ENCODE results near the gene PNPLA2.

Gene PNPLA2

DNA sequence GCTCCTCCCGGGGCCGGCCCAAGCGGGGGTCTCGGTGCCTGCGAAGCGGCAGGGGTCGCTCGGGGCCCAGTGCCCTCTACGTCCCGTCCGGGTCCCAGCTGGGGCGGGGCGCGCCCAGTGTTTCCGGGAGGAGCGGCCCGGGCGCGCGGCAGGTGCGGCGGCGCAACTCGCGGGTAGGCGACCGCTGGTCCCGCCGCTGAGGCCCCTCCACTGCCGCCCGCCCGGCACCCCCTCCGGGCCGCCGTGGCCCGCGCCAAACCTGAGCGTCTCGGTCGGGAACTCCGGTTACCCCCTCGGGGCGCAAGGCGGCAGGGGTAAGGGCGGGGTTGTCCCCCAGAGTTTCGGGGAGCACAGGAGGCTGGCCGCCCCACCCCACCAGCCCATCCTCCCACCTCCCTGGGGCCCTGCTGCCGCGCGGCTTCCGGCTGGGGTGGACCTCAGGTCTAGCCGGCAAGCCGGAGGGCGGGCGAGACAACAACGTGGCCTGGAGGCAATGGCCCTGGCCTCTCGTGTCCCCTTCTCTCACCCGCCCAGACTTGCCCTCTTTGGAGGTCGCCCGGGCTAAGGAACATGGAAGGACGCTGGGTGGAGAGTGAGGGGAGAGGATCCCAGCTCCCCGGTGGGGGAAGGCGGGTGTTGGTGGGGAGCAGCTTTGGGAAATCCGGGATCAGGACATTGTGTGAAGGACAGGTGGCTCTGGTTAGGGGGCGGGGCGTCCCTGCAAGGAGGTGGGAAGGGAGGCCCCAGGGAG, 8.6 kb downstream of the PNPLA2 start:
- Mint-ChIP-seq H3K4me3 (peak overlapping the region; percentile 60), H3K36me3 (ENCODE audit: low read depth) (peaks cover 6% of the 10 kb centered on the region), H3K9me3 (no peaks in the 10 kb centered on the region), H3K4me1 (ENCODE audit: low read depth) (peaks cover 30% of the 10 kb centered on the region), H3K27ac (peak overlapping the region; percentile 11), H3K27me3 (peaks cover 31% of the 10 kb centered on the region)

DNA sequence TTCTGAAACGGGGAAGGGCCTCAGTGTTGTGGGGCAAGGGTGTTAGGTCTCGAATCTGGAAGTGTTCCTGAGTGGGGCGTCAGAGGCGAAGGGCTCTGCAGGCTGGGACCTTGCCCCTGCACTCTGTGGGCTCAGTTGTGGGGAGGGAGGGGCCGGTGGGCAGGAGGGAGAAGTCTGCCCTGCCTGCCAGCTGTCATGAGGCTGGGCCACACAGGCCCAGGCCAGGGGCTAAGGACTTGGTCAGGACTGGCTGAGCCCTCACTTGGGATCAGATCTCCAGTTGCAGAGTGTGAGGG, 9.1 kb downstream of the PNPLA2 start, which contains the start of gene CRACR2B:
Gene CRACR2B (plus strand): TSS at position 23 of the 296 bp plus-strand sequence. CDS start 689 bp downstream, outside the sequence.
- H3K27ac Mint-ChIP-seq, result peak within 1 kb of the TSS; percentile 11
- no peaks in the 10 kb centered on the region for H3K9me3 Mint-ChIP-seq
- peaks cover 6% of the 10 kb centered on the region for H3K36me3 Mint-ChIP-seq (ENCODE audit: low read depth)
- H3K4me1 Mint-ChIP-seq (ENCODE audit: low read depth), result peaks cover 30% of the 10 kb centered on the region
- peak within 1 kb of the TSS; percentile 64 for H3K4me3 Mint-ChIP-seq
- H3K27me3 Mint-ChIP-seq, result peaks cover 31% of the 10 kb centered on the region

DNA sequence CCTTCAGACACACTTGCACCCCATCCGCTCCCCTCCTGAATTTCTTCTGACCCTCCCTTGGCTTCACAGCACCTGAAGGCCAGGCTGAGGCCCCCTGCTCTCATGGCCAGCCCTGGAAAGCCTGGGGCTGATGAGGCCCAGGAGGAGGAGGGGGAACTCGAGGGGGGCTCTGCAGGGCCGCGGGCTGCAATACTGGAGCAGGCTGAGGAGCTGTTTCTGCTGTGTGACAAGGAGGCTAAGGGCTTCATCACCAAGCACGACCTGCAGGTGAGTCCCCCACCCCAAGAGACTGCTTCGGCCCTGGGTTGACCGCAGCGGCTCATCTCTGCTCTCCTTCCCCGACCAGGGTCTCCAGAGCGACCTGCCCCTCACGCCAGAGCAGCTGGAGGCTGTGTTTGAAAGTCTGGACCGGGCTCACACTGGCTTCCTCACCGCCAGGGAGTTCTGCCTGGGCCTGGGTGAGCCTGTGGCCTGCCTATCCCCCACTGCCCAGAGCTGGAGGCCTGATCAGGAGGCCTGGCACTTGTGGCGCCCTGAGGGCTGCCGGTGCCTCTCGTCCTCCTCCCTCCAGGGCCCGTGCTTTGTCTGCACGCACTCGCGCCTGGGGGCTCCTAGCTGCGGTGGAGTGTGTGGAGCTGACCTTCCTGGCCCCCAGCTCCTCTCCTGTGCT, 9.9 kb downstream of the PNPLA2 start:
- H3K9me3 Mint-ChIP-seq, result no peaks in the 10 kb centered on the region
- H3K4me3 Mint-ChIP-seq, result peak overlapping the region; percentile 43
- H3K36me3 Mint-ChIP-seq (ENCODE audit: low read depth), result peaks cover 6% of the 10 kb centered on the region
- no peak overlapping the region for H3K27ac Mint-ChIP-seq
- H3K4me1 Mint-ChIP-seq (ENCODE audit: low read depth), result peaks cover 32% of the 10 kb centered on the region
- peaks cover 31% of the 10 kb centered on the region for H3K27me3 Mint-ChIP-seq

DNA sequence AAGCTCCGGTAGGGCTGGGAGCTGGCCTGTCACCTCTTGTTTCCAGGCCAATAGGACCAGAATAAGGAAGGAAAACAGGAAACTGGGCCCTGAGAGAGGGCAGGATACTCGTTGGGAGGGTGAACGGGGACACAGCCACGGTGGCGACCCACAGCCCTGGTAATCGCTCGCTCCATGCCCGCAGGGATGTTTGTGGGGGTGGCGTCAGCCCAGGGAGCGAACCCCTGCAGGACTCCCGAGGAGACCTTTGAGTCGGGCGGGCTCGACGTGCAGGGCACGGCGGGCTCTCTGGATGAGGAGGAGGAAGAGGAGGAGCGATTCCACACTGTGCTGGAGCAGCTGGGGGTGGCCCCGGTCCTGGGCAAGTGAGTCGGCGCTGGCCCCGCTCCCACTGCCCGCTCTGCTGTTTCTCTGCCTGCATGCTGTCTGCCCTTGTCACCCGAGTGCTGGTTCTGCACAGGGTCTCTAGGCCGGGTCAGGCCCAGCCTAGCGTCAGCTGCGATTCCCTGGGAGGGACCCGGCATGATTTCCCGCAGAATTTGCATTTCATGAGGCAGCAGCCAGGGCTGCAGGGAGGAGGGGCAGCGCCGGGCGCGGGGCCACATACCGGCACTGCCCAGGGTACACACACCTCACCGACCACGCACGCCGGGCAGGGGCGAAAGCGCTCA, 10.6 kb downstream of the PNPLA2 start:
- Mint-ChIP-seq H3K4me1 (ENCODE audit: low read depth) (peaks cover 39% of the 10 kb centered on the region), H3K27me3 (peaks cover 31% of the 10 kb centered on the region), H3K27ac (no peak overlapping the region), H3K9me3 (no peaks in the 10 kb centered on the region), H3K36me3 (ENCODE audit: low read depth) (peaks cover 6% of the 10 kb centered on the region), H3K4me3 (peak overlapping the region; percentile 43)

DNA sequence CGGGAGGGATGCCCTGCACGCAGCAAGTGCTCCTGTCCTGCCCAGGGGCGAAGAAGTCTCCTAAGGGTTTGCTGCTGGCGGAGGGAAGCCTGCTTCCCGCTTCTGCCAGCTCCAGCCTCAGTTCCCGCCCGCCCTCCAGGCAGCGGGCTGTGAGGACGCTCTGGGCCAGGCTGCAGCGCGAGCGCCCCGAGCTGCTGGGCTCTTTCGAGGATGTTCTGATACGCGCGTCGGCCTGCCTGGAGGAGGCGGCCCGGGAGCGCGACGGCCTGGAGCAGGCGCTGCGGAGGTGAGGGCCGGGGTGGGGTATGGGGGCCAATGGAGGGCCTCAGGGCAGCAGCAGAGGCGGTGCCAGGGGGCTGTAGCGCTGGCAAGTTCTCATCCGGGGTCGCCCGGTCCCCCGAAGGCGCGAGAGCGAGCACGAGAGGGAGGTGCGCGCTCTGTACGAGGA, 11.2 kb downstream of the PNPLA2 start:
- H3K9me3 Mint-ChIP-seq, result no peaks in the 10 kb centered on the region
- peaks cover 31% of the 10 kb centered on the region for H3K27me3 Mint-ChIP-seq
- H3K4me3 Mint-ChIP-seq, result peak overlapping the region; percentile 17
- no peak overlapping the region for H3K27ac Mint-ChIP-seq
- H3K4me1 Mint-ChIP-seq (ENCODE audit: low read depth), result peaks cover 45% of the 10 kb centered on the region
- peaks cover 4% of the 10 kb centered on the region for H3K36me3 Mint-ChIP-seq (ENCODE audit: low read depth)

DNA sequence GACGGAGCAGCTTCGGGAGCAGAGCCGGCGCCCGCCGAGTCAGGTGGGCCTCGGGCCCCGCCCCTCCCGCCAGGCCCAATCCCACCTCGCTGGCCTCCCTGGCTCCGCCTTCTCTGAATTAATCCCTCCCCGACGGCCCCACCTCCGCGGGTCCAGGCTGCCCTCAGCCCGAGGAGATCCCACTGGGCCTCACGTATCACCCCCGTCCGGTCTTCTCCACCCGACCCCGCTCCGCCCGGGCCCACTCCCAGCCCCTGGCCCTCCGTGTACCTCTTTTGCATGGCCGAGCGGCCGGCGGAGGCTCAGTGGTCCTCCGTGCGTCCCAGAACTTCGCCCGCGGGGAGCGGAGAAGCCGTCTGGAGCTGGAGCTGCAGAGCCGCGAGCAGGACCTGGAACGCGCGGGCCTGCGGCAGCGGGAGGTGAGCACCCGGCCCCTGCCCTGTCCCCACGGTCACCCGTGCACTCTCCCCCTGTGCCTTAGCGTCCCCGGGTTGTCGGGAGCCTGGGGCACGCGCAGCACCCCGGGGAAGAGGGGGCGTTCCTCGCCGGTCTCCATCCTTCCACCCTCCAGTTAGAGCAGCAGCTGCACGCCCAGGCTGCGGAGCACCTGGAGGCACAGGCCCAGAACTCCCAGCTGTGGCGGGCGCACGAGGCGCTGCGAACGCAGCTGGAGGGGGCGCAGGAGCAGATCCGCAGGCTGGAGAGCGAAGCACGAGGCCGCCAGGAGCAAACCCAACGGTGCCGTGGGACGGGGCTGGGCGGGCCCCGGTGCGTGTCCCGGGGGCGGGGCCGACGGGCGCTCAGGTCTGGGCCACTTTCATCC, 11.8 kb downstream of the PNPLA2 start:
- peaks cover 50% of the 10 kb centered on the region for H3K4me1 Mint-ChIP-seq (ENCODE audit: low read depth)
- no peaks in the 10 kb centered on the region for H3K36me3 Mint-ChIP-seq (ENCODE audit: low read depth)
- no peak overlapping the region for H3K27ac Mint-ChIP-seq
- no peaks in the 10 kb centered on the region for H3K9me3 Mint-ChIP-seq
- H3K27me3 Mint-ChIP-seq, result peaks cover 31% of the 10 kb centered on the region
- no peak overlapping the region for H3K4me3 Mint-ChIP-seq

DNA sequence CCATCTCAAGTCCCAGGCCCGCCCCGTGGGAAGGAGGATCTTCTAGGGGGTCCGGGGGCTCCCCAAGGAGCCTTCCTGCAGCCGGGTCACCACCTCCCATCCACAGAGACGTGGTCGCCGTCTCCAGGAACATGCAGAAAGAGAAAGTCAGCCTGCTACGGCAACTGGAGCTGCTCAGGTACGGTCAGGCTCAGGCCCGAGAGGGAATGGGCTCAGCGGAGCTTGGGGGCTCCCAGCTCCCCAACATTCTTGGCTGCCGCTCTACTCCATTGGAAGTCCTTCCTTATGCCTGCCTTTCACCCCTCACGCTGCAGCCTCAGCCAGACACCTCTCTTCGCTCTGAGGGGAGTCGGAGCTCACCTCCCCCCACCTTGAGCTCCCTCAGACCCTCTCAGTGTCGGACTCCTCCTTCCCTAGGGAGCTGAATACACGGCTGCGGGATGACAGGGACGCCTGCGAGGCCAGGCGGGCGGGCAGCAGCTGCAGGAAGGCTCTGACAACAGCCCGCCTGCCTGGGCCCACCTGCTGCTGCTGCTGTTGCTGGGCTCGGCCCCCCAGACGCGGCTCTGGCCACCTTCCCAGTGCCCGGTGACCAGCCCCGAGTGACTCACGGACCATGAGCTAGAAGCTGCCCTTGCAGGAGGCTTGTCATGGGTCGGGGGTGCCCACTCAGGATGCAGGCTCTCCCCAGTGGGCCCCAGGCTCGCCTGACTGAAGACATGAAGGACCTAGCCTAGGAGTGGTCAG, 12.6 kb downstream of the PNPLA2 start:
- Mint-ChIP-seq H3K36me3 (ENCODE audit: low read depth) (no peaks in the 10 kb centered on the region), H3K4me1 (ENCODE audit: low read depth) (peaks cover 50% of the 10 kb centered on the region), H3K9me3 (no peaks in the 10 kb centered on the region), H3K27me3 (peaks cover 31% of the 10 kb centered on the region), H3K27ac (no peak overlapping the region), H3K4me3 (peak overlapping the region; percentile 45)

DNA sequence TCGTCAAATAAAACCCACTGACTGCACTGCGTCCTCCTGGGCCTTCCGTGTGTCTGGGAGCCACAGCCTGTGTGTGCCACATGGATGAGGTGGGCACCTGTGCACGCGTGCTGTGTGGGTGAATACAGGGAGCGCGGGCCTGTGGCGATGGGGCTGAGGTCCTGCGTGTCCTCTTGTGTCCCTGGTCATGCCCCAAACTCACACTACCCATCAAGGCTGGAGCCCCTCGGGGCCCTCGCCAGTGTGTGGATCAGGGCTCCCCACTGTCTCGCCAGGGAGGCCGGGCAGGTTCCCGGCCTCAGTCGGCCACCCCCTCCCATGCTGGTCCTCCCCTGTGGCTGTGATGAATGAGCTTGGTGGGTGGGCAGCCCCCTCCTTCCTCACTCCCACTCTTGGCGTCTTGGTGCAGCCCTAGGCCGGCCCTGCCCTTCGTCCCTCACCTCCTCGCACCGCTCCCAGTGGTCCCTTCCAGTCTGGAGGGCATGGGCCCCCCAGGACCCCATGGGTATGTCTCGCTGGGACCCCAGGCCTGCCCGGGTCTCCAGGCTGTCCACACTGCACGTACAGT, 13.3 kb downstream of the PNPLA2 start:
- H3K27me3 Mint-ChIP-seq, result peaks cover 31% of the 10 kb centered on the region
- no peak overlapping the region for H3K27ac Mint-ChIP-seq
- H3K4me3 Mint-ChIP-seq, result peak overlapping the region; percentile 45
- peaks cover 45% of the 10 kb centered on the region for H3K4me1 Mint-ChIP-seq (ENCODE audit: low read depth)
- H3K9me3 Mint-ChIP-seq, result no peaks in the 10 kb centered on the region
- H3K36me3 Mint-ChIP-seq (ENCODE audit: low read depth), result no peaks in the 10 kb centered on the region

DNA sequence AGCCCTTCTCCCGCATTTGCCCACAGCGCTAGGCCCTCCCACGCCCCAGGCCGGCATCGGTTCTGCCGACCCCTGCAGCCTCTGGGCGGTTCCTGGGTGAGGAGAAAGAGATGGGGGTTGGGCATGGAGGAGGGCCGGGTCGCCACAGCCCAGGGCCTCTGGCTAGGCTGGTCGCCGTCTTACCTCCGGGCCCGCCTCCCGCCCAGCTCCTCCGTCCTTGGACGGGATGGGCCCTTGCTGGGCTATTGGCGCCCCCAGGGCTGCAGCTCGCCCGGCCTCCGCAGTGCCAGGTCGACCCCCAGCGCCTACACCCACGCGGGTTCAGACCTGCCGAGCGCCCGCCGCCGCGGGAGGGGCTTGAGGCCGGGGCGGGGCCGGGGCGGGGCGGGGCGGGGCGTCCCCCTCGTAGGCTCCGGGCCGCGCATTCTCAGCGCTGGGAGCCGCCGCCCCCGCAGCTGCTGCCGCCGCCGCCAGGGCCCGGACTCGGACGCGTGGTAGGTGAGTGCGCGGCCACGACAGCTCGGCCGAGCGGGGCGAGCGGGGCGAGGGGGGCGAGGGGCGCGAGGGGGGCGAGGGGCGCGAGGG, 13.9 kb downstream of the PNPLA2 start, which contains the start of gene CD151:
Gene CD151 (plus strand): TSS at position 424 of the 585 bp plus-strand sequence. CDS start 3,118 bp downstream, outside the sequence.
- Mint-ChIP-seq H3K4me3 (peak within 1 kb of the TSS; percentile 73), H3K27ac (no peak within 1 kb of the TSS), H3K4me1 (ENCODE audit: low read depth) (peaks cover 43% of the 10 kb centered on the region), H3K36me3 (ENCODE audit: low read depth) (no peaks in the 10 kb centered on the region), H3K27me3 (peaks cover 29% of the 10 kb centered on the region), H3K9me3 (no peaks in the 10 kb centered on the region)

DNA sequence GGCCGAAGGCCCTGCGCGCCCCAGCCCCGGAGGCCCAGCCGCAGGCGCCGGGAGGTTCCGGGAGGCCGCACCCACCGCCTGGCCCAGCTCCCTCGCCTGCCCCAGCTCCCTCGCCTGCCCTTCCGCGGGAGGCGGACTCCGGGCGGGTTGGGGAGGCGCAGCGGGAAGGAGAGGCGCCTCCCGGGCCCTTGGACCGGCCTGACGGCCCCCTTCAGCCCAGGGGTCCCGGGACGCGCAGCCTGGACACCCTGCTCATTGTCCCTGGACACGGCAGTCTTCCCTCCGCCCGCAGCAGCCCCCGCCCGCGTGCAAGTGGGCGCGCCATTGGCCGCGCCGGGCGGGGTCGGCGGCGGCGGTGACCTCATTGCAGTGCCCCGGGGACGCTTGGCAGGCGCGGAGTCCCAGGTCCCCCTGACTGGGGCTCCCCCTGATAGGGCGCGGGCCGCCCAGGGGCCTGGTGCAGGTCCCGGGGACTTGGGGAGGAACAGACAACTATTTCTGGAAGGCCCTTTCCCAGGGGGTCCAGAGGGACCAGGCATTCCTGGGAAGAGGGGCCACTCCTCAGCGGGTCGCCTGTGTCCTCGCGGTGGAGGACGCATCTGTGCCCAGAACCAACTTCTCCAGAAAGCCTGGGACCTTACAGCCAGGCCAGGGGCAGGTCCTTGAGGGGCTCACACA, 14.5 kb downstream of the PNPLA2 start:
- H3K36me3 Mint-ChIP-seq (ENCODE audit: low read depth), result no peaks in the 10 kb centered on the region
- peaks cover 23% of the 10 kb centered on the region for H3K27me3 Mint-ChIP-seq
- H3K9me3 Mint-ChIP-seq, result no peaks in the 10 kb centered on the region
- H3K4me1 Mint-ChIP-seq (ENCODE audit: low read depth), result peaks cover 36% of the 10 kb centered on the region
- peak overlapping the region; percentile 73 for H3K4me3 Mint-ChIP-seq
- no peak overlapping the region for H3K27ac Mint-ChIP-seq

DNA sequence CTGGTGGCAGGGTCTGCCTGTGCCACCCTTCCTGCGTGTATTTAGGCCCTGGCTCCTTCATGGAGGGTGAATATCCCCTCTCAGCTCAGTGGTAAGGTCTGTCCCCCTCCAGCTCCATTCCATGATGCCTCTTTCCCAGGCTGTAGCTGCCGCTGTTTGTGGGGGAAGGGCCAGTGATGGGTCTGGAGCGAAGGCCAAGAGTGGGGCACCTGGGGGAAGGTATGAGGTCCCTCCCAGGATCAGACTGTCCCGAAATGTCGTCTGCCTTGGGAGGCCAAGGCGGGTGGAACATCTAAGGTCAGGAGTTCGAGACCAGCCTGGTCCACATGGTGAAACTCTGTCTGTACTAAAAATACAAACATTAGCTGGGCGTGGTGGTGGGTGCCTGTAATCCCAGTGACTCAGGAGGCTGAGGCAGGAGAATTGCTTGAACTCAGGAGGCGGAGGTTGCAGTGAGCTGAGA, 15.2 kb downstream of the PNPLA2 start:
- Mint-ChIP-seq H3K4me1 (ENCODE audit: low read depth) (peaks cover 34% of the 10 kb centered on the region), H3K27ac (no peak overlapping the region), H3K27me3 (peaks cover 17% of the 10 kb centered on the region), H3K36me3 (ENCODE audit: low read depth) (no peaks in the 10 kb centered on the region), H3K9me3 (no peaks in the 10 kb centered on the region), H3K4me3 (peak overlapping the region; percentile 73)

DNA sequence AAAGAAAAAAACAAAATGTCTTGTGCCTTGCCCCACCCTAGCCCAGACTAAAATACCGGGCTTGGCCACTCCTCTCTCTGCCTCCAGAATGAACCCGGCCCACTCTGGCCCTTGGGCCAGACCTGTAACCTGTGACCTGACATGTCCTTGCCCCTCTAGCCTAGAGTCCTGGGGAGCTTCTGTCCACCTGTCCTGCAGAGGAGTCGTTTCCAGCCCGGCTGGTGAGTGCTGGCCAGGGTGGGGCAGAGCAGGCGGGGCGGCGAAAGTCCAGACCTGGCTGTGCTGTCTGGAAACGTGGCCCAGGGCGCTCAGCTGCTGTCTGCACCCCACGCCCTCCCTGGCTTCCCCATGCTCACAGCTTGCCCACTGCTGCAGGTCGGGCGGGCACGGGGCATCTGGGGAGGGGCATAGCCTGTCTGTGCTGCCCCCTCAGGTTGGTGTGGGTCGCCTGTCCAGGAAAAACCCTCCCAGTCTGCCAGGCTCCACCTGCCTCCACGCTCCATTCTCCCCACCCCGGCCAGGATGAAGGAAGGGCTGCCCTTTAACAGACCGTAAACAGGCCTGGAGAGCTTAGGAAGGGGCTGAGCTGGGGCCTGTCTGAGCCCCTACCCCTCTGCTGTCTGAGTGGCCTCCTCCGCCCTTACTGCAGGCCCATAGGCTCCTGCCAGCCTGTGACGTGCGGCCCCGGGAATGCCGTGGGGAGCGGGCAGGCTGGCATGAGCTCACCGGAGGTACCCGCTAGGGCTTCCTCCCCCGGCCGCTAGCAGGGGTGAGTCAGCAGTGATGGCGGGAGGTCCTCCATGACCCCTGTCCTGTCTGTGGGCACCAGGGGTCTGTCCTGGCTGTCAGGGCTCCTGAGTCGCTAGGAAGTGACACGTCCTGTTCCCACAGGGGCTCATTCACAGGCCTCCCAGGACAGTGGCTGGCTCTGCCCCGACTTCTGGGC, 15.9 kb downstream of the PNPLA2 start:
- H3K4me3 Mint-ChIP-seq, result peak overlapping the region; percentile 73
- peaks cover 26% of the 10 kb centered on the region for H3K4me1 Mint-ChIP-seq (ENCODE audit: low read depth)
- peaks cover 3% of the 10 kb centered on the region for H3K36me3 Mint-ChIP-seq (ENCODE audit: low read depth)
- H3K27me3 Mint-ChIP-seq, result peaks cover 9% of the 10 kb centered on the region
- H3K9me3 Mint-ChIP-seq, result no peaks in the 10 kb centered on the region
- H3K27ac Mint-ChIP-seq, result peak overlapping the region; percentile 36
